HG03439 (cell line): ENCODE results near the gene HELQ.

Experiments used
- ATAC-seq: cut with Tn5 transposase; IDR thresholded peaks from one replicate; pipeline ENCODE4 v1.9.1; 2021; ENCODE audit warnings: mild to moderate bottlenecking, moderate library complexity; ENCODE audit not compliant: unreplicated experiment

The HELQ gene

DNA sequence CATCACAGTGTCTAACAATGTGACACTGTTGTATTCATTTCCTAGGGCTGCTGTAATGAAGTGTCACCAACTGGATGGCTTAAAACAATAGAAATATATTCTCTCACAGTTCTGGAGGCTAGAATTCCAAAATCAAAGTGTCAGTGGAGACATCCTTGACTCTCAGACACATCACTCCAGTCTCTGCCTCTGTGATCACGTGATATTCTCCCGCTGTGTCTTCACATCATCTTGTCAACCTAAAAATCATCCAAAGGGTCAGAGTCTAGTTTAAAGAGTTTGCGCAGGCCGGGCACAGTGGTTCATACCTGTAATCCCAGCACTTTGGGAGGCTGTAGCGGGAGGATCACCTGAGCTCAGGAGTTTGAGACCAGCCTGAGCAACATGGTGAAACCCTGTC lies 84.4 kb downstream of the HELQ start:
- ATAC-seq = no peak

DNA sequence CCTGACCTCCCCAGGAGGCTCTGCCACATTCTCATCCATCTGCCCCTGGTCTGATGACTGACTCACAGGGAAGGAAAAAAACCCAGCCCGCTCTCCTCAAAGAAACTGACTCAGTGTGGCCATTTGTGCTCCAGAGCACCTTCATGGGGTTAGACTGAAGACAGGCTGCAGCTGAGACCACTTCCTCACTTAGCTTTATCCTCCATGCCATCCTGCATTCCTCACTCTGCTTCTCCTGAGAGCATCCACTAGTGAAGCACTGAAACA lies 85.0 kb downstream of the HELQ start:
- ATAC-seq = no peak

GRCh38 chr4:83369831-83370639 lies 85.6 kb downstream of the HELQ start:
- ATAC-seq = no peak

DNA sequence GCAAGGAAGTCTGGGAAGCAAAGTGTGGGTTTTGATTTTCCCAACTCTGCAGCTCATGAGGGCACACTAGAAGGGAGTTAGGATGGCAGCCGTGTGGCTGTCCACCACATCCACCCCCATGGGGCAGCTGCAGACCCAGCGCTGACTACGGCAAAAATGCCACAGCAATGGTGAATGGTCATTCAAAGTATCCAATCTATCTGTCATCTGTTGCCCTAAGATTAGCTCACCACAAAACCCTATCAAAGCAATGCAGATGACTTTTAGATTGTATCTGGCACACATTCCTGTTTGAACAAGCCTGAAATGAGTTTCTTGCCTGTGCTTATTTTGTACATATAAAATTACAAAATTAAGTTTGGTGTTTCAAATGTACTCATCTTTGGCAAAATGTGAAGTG lies 91.3 kb downstream of the HELQ start:
- no peak for ATAC-seq

- no peak for ATAC-seq
These were observed 92.9 kb downstream of the HELQ start for GRCh38 chr4:83362492-83363329.

DNA sequence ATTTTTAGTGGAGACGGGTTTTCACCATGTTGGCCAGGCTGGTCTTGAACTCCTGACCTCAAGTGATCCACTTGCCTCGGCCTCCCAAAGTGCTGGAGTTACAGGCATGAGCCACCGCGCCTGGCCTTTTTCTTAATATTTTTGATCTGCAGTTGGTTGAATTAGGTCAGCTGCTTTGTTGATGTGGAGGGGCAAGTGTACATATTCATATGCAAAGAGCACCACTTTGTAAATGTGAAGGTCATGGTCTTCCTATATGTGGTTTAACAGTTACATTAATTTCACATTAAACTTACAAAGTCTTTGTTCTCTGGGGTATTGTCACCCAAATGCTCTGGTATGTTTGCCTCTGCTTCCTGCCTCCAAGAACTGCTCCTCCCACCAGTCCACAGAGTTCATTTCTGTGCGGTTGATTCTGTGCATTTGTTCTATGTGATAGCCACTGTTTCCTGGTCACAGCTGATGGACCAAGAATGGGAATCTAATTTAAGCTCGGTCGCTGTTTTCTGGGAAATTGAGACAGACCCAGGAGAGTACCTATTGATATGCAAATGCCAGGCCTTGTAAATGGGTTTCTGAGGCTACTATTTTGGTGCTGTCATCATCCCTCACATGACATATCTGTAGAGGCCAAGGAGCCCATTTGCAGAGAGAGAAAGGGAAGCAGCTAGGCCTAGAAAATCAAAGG lies 94.1 kb downstream of the HELQ start:
- ATAC-seq = no peak

DNA sequence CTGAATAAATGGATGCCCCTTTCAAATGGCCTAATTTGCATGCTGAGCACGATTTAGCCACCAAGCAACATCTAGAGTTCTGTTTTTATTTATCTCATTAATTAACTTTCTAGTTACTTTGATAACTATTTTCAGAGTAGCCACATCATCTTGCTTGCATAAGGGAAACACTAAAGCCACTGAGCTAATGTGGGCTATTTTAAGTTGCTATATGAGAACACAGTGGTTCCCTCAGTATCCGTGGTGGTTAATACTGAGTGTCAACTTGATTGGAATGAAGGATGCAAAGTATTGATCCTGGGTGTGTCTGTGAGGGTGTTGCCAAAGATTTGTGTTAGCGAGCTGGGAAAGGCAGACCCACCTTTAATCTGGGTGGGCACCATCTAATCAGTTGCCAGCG lies 95.6 kb downstream of the HELQ start:
- ATAC-seq = no peak

DNA sequence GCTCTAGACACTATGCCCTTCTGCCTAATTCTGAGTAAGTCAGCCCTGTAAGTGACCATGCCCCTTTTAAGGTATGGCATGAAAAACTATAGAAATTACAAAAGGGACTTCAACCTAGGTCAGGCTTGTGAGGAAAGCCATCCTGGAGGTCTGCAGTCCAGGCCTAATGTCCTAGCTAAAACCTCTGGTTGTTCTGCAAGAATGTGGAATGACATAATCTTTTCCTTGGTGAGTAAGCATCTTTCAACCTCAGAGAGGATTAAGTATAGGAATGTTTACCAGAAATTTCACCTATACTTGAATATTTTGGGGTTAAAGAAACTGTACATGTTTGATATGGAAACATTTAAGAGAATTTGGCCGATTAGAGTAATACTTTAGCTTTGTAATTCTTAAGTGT lies 97.2 kb downstream of the HELQ start:
- ATAC-seq = no peak
